Gastroesophageal sphincter (tissue), 4 donors: ENCODE results near the gene MVB12B. TPM values are rescaled to one million over a fixed set of nuclear protein-coding genes. Genes with fewer than 3 reads are reported as not detected.
A peak's percentile ranks its signal among the peaks of the same experiment; 100 is the strongest.

ENCODE experiments used
- ATAC-seq: fragments of 150-250 bp; one replicate; pipeline ENCODE4 v1.9.1; 2016; ENCODE audit warnings: mild to moderate bottlenecking, moderate library complexity
- H3K27ac ChIP-seq, 4 donors: fragments of 200-600 bp; sonication (generic) in 3 of 4; 1 replicate in 3 of 4; 2 replicates in 1 of 4; pipeline ENCODE4 v1.5.1; 2016 to 2019
- H3K27me3 ChIP-seq: fragments of 200-600 bp; sonication (generic); one replicate; pipeline ENCODE4 v1.5.1; 2019
- H3K36me3 ChIP-seq, 2 donors: fragments of 200-600 bp; sonication (generic); one replicate each; pipeline ENCODE4 v1.5.1; 2019; ENCODE audit warnings: control low read depth in 1 of 2
- H3K4me1 ChIP-seq, 3 donors: fragments of 200-600 bp; sonication (generic); 1 replicate in 2 of 3; 2 replicates in 1 of 3; pipeline ENCODE4 v1.5.1; 2016 to 2019; ENCODE audit warnings: control low read depth in 2 of 3
- H3K4me3 ChIP-seq, 2 donors: fragments of 200-600 bp; sonication (generic); one replicate each; pipeline ENCODE4 v1.5.1; 2019; ENCODE audit warnings: mild to moderate bottlenecking in 1 of 2, moderate library complexity in 1 of 2
- H3K9me3 ChIP-seq, 3 donors: fragments of 200-600 bp; sonication (generic); one replicate each; pipeline ENCODE4 v1.5.1; 2017 to 2019; ENCODE audit warnings: control low read depth in 2 of 3
- CTCF ChIP-seq, 4 experiments: fragments of 200-600 bp in 2 of 4; fragments of 450-650 bp in 2 of 4; sonication (generic) in 1 of 4; IDR thresholded peaks; one replicate each; pipeline ENCODE4 v1.5.1; 2017 to 2019; ENCODE audit warnings: antibody characterized with exemption in 4 of 4, mild to moderate bottlenecking in 2 of 4, moderate library complexity in 2 of 4
- EP300 ChIP-seq: sonication (generic); formaldehyde crosslinking; IDR thresholded peaks from one replicate; pipeline ENCODE4 v1.6.1; 2017; ENCODE audit warnings: antibody characterized with exemption, mild to moderate bottlenecking
- POLR2A ChIP-seq, 2 donors: fragments of 450-650 bp; IDR thresholded peaks; one replicate each; pipeline ENCODE4 v1.6.1; 2017; ENCODE audit warnings: antibody characterized with exemption in 2 of 2, mild to moderate bottlenecking in 2 of 2, moderate library complexity in 1 of 2
- POLR2AphosphoS5 ChIP-seq: sonication (generic); formaldehyde crosslinking; IDR thresholded peaks from one replicate; pipeline ENCODE4 v1.6.1; 2017; ENCODE audit warnings: antibody characterized with exemption
- WGBS, 2 donors: methylation state at CpG; one replicate each; pipeline ENCODE4 v1.1.5; 2018; ENCODE audit warnings: low coverage in 1 of 2; 5-methylcytosine and 5-hydroxymethylcytosine counted together
- total RNA-seq, 4 donors: library from RNA; depleted of rRNA; stranded (reverse); fragments of >200 nt; gene quantifications; one replicate each; pipeline ENCODE4 v1.1.0, GENCODE V29; 2016

The MVB12B gene
- total RNA-seq, 4 donors from 2014 or later = 12.0 to 25.2 (median 15.9) TPM

GRCh38 chr9:126496181-126496576 is 169.6 kb downstream of the MVB12B start:
- 100% methylated on average over 2 of the region's 3 CpGs; no CpG with 5 or more reads in 1 of the 2 donors for WGBS, 2 donors
- Histone ChIP-seq H3K4me1 (peaks cover 0 to 29% (median 11%) of the 10 kb centered on the region in 3 donors), H3K36me3 (peaks cover 0 to 14% of the 10 kb centered on the region in 2 donors), H3K4me3 (no peak overlapping the region), H3K27me3 (no peaks in the 10 kb centered on the region), H3K9me3 (no peaks in the 10 kb centered on the region), H3K27ac (no peak overlapping the region)
- TF ChIP-seq CTCF (IDR thresholded peaks at IDR 0.05) (no peak), EP300 (no peak), POLR2A (IDR thresholded peaks at IDR 0.05) (no peak), POLR2AphosphoS5 (no peak)
- no peak for ATAC-seq

GRCh38 chr9:126496781-126497659 is 170.4 kb downstream of the MVB12B start:
- no peak overlapping the region for H3K27ac ChIP-seq
- H3K27me3 ChIP-seq = no peaks in the 10 kb centered on the region
- WGBS, 2 donors = no CpG with 5 or more reads among the region's 15 CpGs
- ATAC-seq = no peak
- H3K36me3 ChIP-seq = peaks cover 0 to 14% of the 10 kb centered on the region in 2 donors
- no peak overlapping the region for H3K4me3 ChIP-seq
- H3K9me3 ChIP-seq = no peaks in the 10 kb centered on the region
- H3K4me1 ChIP-seq = peaks cover 0 to 33% (median 11%) of the 10 kb centered on the region in 3 donors
- no peak for TF ChIP-seq POLR2AphosphoS5

- no peak for ATAC-seq
- Histone ChIP-seq H3K36me3 (peaks cover 0 to 12% of the 10 kb centered on the region in 2 donors), H3K9me3 (no peaks in the 10 kb centered on the region), H3K4me3 (no peak overlapping the region), H3K27ac (no peak overlapping the region), H3K27me3 (no peaks in the 10 kb centered on the region), H3K4me1 (peaks cover 0 to 33% (median 11%) of the 10 kb centered on the region in 3 donors)
- TF ChIP-seq POLR2AphosphoS5 (no peak), POLR2A (IDR thresholded peaks at IDR 0.05) (no peak), CTCF (IDR thresholded peaks at IDR 0.05) (no peak), EP300 (no peak)
- no CpG with 5 or more reads among the region's 21 CpGs for WGBS, 2 donors
These were observed 171.1 kb downstream of the MVB12B start for GRCh38 chr9:126497660-126498275.

- 60 to 88% methylated on average over 2 of the region's 8 CpGs for WGBS, 2 donors
- Histone ChIP-seq H3K9me3 (no peaks in the 10 kb centered on the region), H3K27me3 (no peaks in the 10 kb centered on the region), H3K4me3 (no peak overlapping the region), H3K27ac (no peak overlapping the region), H3K36me3 (peaks cover 0 to 16% of the 10 kb centered on the region in 2 donors), H3K4me1 (peaks cover 0 to 33% (median 11%) of the 10 kb centered on the region in 3 donors)
- TF ChIP-seq EP300 = no peak
- TF ChIP-seq POLR2AphosphoS5 = no peak
- ATAC-seq = no peak
These were observed 171.7 kb downstream of the MVB12B start for GRCh38 chr9:126498331-126498730.

GRCh38 chr9:126499005-126499910 is 172.6 kb downstream of the MVB12B start:
- peak overlapping the region in 3 of 4 donors; percentile 47 to 65 (median 61) for H3K27ac ChIP-seq

More at GRCh38 chr9:126499005-126499910, 172.6 kb downstream of the MVB12B start:
- TF ChIP-seq CTCF (IDR thresholded peaks at IDR 0.05) (peak; percentile 84 to 100 (median 98)), POLR2AphosphoS5 (no peak)
- WGBS, 2 donors = 1 to 2% methylated on average over 16 to 19 of the region's 46 CpGs
- Histone ChIP-seq H3K4me3 (peak overlapping the region; percentile 28 to 52), H3K27me3 (no peaks in the 10 kb centered on the region), H3K9me3 (no peaks in the 10 kb centered on the region), H3K36me3 (peaks cover 0 to 24% of the 10 kb centered on the region in 2 donors), H3K4me1 (peaks cover 0 to 33% (median 11%) of the 10 kb centered on the region in 3 donors)
- peak; percentile 66 for ATAC-seq
